Neural crest cell (in vitro differentiated cells): ENCODE data around the gene ATP9A. TPM values are rescaled to one million over a fixed set of nuclear protein-coding genes. Genes with fewer than 3 reads are reported as not detected.

ENCODE experiments used
- DNase-seq: peaks from one replicate; pipeline ENCODE4 v3.0.0; 2021; ENCODE audit warnings: low read depth, mixed read lengths, low spot score
- H3K27ac Mint-ChIP-seq: one replicate; pipeline ENCODE4 v1.8.0; 2021; ENCODE audit warnings: mild to moderate bottlenecking, mixed read lengths; ENCODE audit not compliant: unreplicated experiment
- H3K27me3 Mint-ChIP-seq: 2 replicates; pipeline ENCODE4 v1.8.0; 2021; ENCODE audit warnings: low read depth, mild to moderate bottlenecking, mixed read lengths
- H3K36me3 Mint-ChIP-seq: 2 replicates; pipeline ENCODE4 v1.8.0; 2021; ENCODE audit warnings: low read depth, mild to moderate bottlenecking, mixed read lengths
- H3K4me1 Mint-ChIP-seq: 2 replicates; pipeline ENCODE4 v1.8.0; 2021; ENCODE audit warnings: mixed read lengths
- H3K4me3 Mint-ChIP-seq: one replicate; pipeline ENCODE4 v1.8.0; 2021; ENCODE audit warnings: mild to moderate bottlenecking, mixed read lengths
- H3K9me3 Mint-ChIP-seq: 2 replicates; pipeline ENCODE4 v1.8.0; 2021; ENCODE audit warnings: mixed read lengths
- total RNA-seq: library from RNA; stranded (reverse); gene quantifications from 2 replicates; pipeline ENCODE4 v1.2.1, GENCODE V29; 2021
- TF ChIP-seq, protein P1 (sequence below): fragments of 200-600 bp; sonication (generic); conservative IDR thresholded peaks from 2 replicates; pipeline ENCODE4 v1.5.0; 2021; ENCODE audit warnings: antibody characterized with exemption, mild to moderate bottlenecking

Gene ATP9A
- total RNA-seq, 1 donor from 2014 or later, result 39.0 TPM

DNA sequence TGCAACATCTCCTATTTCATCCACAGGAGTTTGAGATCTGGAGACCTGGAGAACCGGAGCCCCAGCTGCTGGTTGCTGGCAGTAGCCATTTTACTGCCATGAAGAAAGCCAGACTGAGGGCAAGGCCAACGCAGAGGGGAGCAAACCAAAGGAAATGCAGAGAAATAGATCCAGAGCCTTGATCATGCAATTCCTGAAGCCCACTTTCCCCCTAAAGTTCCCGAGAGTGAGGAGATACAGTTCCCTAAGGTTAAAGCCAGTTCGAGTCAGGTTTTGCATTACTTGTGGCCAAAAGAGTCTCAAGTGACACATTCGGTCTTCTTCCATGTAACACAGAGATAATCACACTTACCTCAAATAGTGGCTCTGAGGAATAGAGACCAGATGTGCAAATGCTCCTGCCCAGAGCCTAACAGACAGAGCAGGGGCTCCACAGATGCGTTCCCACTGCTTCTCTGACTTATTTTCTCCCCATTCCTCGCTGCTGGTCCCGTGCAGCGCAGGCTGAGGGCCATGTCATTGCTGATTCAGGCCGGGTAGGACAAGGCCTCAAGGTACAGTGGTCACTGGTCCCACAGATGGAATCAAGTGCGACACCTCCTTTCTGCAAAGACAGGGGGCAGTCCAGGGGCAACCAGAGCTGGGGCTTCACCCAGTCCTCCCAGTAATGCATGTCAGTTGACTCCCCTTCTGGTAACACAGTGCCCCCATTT is 190.6 kb downstream of the ATP9A start:
- DNase-seq, result no peak
- Mint-ChIP-seq H3K4me1 (no peaks in the 10 kb centered on the region), H3K27ac (no peak overlapping the region), H3K27me3 (no peaks in the 10 kb centered on the region), H3K36me3 (no peaks in the 10 kb centered on the region), H3K4me3 (no peak overlapping the region), H3K9me3 (no peaks in the 10 kb centered on the region)
- TF ChIP-seq, protein P1, sequence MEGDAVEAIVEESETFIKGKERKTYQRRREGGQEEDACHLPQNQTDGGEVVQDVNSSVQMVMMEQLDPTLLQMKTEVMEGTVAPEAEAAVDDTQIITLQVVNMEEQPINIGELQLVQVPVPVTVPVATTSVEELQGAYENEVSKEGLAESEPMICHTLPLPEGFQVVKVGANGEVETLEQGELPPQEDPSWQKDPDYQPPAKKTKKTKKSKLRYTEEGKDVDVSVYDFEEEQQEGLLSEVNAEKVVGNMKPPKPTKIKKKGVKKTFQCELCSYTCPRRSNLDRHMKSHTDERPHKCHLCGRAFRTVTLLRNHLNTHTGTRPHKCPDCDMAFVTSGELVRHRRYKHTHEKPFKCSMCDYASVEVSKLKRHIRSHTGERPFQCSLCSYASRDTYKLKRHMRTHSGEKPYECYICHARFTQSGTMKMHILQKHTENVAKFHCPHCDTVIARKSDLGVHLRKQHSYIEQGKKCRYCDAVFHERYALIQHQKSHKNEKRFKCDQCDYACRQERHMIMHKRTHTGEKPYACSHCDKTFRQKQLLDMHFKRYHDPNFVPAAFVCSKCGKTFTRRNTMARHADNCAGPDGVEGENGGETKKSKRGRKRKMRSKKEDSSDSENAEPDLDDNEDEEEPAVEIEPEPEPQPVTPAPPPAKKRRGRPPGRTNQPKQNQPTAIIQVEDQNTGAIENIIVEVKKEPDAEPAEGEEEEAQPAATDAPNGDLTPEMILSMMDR, result no peak

GRCh38 chr20:51575486-51575885 is 192.7 kb downstream of the ATP9A start:
- Mint-ChIP-seq H3K9me3 (no peaks in the 10 kb centered on the region), H3K27me3 (no peaks in the 10 kb centered on the region), H3K4me3 (no peak overlapping the region), H3K27ac (no peak overlapping the region), H3K36me3 (no peaks in the 10 kb centered on the region), H3K4me1 (no peaks in the 10 kb centered on the region)
- DNase-seq, result no peak
- TF ChIP-seq, protein P1, result no peak

GRCh38 chr20:51574248-51575033 is 193.7 kb downstream of the ATP9A start:
- H3K36me3 Mint-ChIP-seq, result no peaks in the 10 kb centered on the region
- no peaks in the 10 kb centered on the region for H3K4me1 Mint-ChIP-seq
- no peak for DNase-seq
- H3K9me3 Mint-ChIP-seq, result no peaks in the 10 kb centered on the region
- TF ChIP-seq, protein P1, result no peak
- H3K4me3 Mint-ChIP-seq, result no peak overlapping the region
- no peaks in the 10 kb centered on the region for H3K27me3 Mint-ChIP-seq
- no peak overlapping the region for H3K27ac Mint-ChIP-seq

DNA sequence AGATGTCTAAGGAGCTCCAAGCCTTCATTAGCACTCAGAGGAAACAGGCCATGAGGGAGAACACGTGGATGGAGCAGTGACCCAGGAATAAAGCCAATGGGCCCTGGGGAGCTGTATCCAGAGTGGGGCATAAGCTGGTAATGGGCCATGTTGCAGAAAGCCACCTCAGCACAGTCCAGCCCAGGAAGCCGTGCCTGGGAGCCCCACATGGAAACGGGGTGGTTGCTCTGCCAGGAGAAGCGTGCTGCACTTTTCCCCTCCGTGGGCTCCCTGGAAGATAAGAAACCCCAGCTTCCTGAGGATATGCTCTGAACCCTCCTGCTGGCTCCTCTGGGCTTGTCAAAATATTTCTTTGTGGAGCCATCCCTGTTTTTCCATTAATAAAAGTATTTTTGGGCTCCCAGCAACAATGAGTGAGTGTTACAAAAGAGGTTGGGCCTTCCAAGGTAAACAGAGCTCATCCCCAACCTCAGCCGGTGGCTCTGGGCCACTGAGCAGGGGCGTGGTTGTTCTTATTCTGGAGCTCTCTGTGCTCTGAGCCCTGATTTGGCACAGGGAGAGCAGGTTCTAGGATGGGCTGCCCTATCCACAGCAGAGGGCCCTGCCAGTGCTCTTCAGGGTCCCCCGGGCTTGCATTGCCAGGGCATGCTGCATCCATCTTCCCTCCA is 194.5 kb downstream of the ATP9A start:
- H3K9me3 Mint-ChIP-seq, result no peaks in the 10 kb centered on the region
- no peak overlapping the region for H3K27ac Mint-ChIP-seq

DNA sequence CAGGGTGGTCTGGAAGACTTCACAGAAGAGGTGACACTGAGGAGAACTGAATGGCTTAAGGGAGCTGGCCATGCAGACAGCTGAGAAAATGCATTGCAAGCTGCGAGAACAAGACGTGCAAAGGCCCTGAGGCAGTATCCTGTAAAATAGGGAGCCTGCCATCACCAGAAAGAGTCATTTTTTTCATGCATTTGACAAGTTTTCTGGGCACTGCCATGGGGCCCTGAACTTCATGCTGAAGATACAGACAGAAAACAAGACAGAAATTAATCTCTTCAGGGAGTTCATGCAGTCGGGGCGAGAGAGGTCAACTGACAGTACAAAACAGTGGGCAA is 196.8 kb downstream of the ATP9A start:
- peaks cover 13% of the 10 kb centered on the region for H3K27me3 Mint-ChIP-seq
- no peak overlapping the region for H3K4me3 Mint-ChIP-seq
- no peaks in the 10 kb centered on the region for H3K9me3 Mint-ChIP-seq
- TF ChIP-seq, protein P1, result no peak
- H3K36me3 Mint-ChIP-seq, result no peaks in the 10 kb centered on the region
- no peak for DNase-seq
- no peak overlapping the region for H3K27ac Mint-ChIP-seq
- H3K4me1 Mint-ChIP-seq, result no peaks in the 10 kb centered on the region

More for the DNA sequence above, 194.5 kb downstream of the ATP9A start:
- H3K27me3 Mint-ChIP-seq, result peaks cover 2% of the 10 kb centered on the region
- no peaks in the 10 kb centered on the region for H3K4me1 Mint-ChIP-seq
- no peak for DNase-seq
- H3K36me3 Mint-ChIP-seq, result no peaks in the 10 kb centered on the region
- TF ChIP-seq, protein P1, result no peak
- no peak overlapping the region for H3K4me3 Mint-ChIP-seq
